BE2C (cell line): ENCODE measurements around the gene MYH11.

Experiments
- DNase-seq: peaks from one replicate; pipeline ENCODE4 v3.0.0-alpha.2; 2020
- H3K27me3 ChIP-seq: fragments of 250-450 bp; sonication (Bioruptor Pico); 2 replicates; pipeline ENCODE4 v1.5.1; 2020; ENCODE audit warnings: mild to moderate bottlenecking
- H3K36me3 ChIP-seq: fragments of 250-450 bp; sonication (Bioruptor Pico); 2 replicates; pipeline ENCODE4 v1.5.1; 2020; ENCODE audit warnings: mild to moderate bottlenecking
- H3K4me1 ChIP-seq: fragments of 250-450 bp; sonication (Bioruptor Pico); 2 replicates; pipeline ENCODE4 v1.5.1; 2020
- H3K4me3 ChIP-seq: 2 replicates; pipeline ENCODE4 v1.5.1; 2011; ENCODE audit warnings: low read depth, low read length
- H3K9me3 ChIP-seq: fragments of 250-450 bp; sonication (Bioruptor Pico); 2 replicates; pipeline ENCODE4 v1.5.1; 2020
- TF ChIP-seq, protein P1 (sequence below): IDR thresholded peaks from 2 replicates; pipeline ENCODE4 v1.5.1; 2012; ENCODE audit warnings: mild to moderate bottlenecking, low read depth, low read length

The MYH11 gene

DNA sequence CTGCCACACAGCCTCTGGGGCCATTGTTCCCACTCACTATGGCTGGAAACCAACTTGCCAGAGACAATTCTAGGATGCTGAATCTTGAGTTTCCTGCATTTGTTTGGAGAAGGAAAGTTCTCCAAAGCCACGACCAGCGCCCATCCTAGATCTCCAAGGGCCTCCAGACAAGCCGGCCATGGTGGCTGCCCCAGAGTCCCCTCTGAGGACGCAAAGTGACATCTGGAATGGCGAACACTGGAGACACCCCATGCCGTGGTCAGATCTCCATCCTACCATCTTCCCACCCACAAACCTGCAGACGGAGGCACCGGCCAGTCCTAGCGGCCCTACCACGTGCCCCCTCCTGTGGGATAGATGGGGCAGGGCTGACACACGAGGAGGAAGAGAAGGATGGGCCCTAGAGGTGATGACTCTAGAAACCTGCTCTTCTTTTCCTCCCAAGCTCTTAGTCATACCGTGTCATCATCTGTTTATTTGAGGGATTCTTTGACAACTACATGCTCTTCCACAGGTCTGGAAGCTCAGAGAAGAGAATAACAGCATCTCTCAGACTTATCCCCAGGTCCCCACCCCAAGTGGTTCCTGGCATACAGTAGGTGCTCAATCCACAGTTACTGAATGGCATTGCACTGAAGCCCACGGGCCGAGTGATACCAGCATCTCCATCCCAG is 71.3 kb downstream of the MYH11 start:
- no peaks in the 10 kb centered on the region for H3K4me1 ChIP-seq
- H3K4me3 ChIP-seq, result no peak overlapping the region
- H3K9me3 ChIP-seq, result no peaks in the 10 kb centered on the region
- no peaks in the 10 kb centered on the region for H3K27me3 ChIP-seq
- TF ChIP-seq, protein P1, sequence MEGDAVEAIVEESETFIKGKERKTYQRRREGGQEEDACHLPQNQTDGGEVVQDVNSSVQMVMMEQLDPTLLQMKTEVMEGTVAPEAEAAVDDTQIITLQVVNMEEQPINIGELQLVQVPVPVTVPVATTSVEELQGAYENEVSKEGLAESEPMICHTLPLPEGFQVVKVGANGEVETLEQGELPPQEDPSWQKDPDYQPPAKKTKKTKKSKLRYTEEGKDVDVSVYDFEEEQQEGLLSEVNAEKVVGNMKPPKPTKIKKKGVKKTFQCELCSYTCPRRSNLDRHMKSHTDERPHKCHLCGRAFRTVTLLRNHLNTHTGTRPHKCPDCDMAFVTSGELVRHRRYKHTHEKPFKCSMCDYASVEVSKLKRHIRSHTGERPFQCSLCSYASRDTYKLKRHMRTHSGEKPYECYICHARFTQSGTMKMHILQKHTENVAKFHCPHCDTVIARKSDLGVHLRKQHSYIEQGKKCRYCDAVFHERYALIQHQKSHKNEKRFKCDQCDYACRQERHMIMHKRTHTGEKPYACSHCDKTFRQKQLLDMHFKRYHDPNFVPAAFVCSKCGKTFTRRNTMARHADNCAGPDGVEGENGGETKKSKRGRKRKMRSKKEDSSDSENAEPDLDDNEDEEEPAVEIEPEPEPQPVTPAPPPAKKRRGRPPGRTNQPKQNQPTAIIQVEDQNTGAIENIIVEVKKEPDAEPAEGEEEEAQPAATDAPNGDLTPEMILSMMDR, result no peak
- DNase-seq, result no peak
- no peaks in the 10 kb centered on the region for H3K36me3 ChIP-seq

DNA sequence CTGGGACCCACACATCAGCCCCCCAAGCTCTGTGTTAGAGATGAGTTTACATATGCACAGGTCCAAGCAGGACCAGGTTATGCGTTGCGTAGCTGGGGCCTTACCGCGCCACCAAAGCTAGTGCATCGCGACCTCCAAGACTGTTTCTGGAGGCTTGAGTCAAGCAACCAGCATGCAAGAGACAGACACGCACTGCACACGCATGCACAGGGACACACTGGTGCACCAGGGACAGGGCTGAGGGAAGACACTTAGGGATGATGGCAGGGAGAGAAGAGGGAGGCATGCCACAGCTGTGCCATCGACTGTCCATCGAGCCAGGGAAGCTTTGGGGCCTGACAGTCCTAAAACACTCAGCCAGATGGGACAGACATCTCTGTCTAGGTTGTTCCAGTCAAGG is 72.8 kb downstream of the MYH11 start:
- H3K4me3 ChIP-seq, result no peak overlapping the region
- H3K9me3 ChIP-seq, result no peaks in the 10 kb centered on the region
- H3K4me1 ChIP-seq, result no peaks in the 10 kb centered on the region
- H3K27me3 ChIP-seq, result no peaks in the 10 kb centered on the region
- no peaks in the 10 kb centered on the region for H3K36me3 ChIP-seq
- TF ChIP-seq, protein P1, result no peak
- DNase-seq, result no peak

DNA sequence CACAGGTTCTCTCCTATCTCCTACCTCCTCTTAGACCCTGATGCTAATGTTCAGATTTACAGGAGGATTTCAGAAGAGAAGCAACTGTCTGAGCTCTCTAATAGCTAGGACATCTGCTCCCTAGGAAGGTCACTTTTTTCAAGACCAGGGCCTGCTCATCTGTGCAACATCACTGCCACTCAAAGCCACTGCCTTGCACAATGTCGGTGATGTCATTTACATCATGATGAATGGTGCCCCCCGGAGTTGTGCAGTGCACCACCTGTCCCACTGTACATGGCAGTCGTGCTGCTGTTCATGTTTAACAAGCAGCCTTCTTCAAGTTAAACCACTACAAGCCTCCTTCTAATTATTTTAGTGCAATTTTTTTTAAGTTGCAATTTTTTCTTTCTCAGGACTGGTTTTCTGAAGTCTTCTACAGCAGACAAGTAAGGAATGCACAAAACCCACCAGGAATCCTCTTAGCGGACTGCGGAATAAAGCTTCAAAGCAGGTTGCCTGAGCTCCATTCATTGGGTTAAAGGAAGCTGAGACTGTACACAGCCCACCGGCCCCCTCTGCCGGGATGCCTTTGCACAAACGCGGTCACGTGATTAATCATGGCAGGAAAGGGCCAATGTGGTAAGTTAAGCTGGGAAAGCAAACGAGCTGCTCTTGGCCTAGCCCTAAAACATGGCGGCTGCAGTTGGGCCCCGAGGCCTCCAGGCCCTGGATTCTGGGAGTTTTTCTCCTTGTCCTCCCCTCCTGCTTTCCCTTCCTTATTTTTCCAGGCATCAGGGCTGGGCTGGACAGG is 74.1 kb downstream of the MYH11 start:
- no peaks in the 10 kb centered on the region for H3K36me3 ChIP-seq
- no peaks in the 10 kb centered on the region for H3K9me3 ChIP-seq
- TF ChIP-seq, protein P1, result peak; percentile 20; the same call in 1 of the 2 replicates
- H3K4me3 ChIP-seq, result no peak overlapping the region
- peak; percentile 46 for DNase-seq
- no peaks in the 10 kb centered on the region for H3K4me1 ChIP-seq
- H3K27me3 ChIP-seq, result no peaks in the 10 kb centered on the region

DNA sequence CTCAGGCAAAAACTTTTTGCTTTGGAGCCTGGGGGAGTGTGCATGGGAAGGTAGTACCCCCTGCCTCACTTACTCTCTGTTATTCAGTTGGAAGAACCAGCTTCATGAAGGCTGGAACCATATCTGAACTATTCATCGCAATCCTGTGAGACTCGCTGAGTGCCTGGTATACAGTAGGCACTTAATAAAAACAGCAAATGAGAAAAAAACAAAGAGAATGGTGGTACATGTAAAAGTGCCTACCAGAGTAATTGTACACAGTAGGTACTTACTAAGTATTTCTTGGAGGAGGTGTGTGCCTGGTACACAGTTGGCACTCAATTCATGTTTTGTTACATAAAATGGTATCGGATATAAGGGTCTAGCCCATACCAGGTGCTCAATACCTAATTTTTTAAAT is 75.2 kb downstream of the MYH11 start:
- Histone ChIP-seq H3K9me3 (no peaks in the 10 kb centered on the region), H3K4me1 (no peaks in the 10 kb centered on the region), H3K27me3 (no peaks in the 10 kb centered on the region), H3K4me3 (no peak overlapping the region), H3K36me3 (no peaks in the 10 kb centered on the region)
- no peak for DNase-seq
- TF ChIP-seq, protein P1, result no peak

DNA sequence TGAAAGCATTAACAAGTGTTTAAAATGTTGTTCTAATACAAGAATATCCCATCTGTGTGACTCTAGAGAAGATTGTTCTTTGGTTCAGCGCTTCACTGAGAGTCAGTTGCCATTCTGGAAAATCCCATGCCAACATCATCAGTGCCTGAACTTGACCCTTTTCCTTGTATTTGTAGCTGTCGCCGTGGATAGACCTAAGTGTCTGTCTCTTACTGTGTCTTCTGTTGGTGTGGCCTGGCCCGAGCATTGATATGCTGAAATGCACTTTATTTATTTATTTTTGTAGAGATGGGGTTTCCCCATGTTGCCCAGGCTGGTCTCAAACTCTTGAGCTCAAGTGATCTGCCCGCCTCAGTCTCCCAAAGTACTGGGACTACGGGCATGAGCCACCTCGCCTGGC is 76.0 kb downstream of the MYH11 start:
- no peaks in the 10 kb centered on the region for H3K9me3 ChIP-seq
- H3K27me3 ChIP-seq, result peaks cover 2% of the 10 kb centered on the region
- DNase-seq, result no peak
- H3K4me3 ChIP-seq, result no peak overlapping the region
- no peaks in the 10 kb centered on the region for H3K36me3 ChIP-seq
- TF ChIP-seq, protein P1, result no peak
- H3K4me1 ChIP-seq, result no peaks in the 10 kb centered on the region
